ENCODE data around the gene GMDS. TPM values are rescaled to one million over a fixed set of nuclear protein-coding genes. Genes with fewer than 3 reads are reported as not detected.

GMDS gene
- total RNA-seq, 1 donor from 2014 or later: 32.9 TPM

DNA sequence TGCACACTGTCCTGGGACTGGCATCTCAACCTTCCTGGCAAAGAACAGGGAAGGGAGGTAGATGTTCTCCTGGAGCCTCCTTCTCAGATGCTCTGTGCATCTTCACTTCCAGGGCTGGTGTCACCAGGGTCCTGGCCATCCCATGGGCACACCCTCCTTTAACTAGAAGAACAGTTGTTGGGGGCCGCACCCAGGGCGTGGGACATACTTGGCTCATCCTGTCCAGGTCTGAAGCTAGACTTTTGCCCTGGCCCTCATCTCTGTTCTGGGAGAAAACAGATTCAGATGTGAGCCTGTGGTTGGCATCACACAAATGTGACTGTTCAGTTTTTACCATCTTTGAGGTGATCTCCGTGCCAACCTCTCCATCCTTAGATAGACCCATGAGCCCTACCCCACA is 594.0 kb downstream of the GMDS start:
- DNase-seq (ENCODE audit: low read depth): no peak

GRCh38 chr6:1645466-1646185 is 599.8 kb downstream of the GMDS start:
- DNase-seq (ENCODE audit: low read depth): no peak

GRCh38 chr6:1644516-1645060 is 600.8 kb downstream of the GMDS start:
- no peak for DNase-seq (ENCODE audit: low read depth)

GRCh38 chr6:1643830-1644445 is 601.5 kb downstream of the GMDS start:
- DNase-seq (ENCODE audit: low read depth): no peak

DNA sequence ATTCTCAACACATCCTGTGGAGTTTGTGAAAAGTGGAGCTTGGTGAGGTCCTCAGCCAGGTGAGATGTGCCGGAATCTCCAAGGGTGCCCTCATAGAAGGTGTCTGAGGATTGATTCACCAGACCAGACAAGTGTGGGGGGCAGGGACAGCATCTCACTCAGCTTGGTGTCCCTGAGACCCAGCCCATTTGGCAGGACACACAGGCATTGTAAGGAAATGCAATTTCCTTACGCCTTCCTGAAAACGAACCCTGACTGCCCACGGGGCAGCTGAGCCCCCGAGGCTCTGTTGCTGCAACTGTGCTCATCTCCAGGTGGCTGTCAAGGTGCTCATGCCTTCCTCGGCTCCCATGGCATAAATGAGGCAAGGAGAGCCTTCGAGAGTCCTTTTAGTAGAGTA is 602.3 kb downstream of the GMDS start:
- DNase-seq (ENCODE audit: low read depth): no peak

GRCh38 chr6:1641343-1641885 is 604.0 kb downstream of the GMDS start:
- DNase-seq (ENCODE audit: low read depth): no peak

DNA sequence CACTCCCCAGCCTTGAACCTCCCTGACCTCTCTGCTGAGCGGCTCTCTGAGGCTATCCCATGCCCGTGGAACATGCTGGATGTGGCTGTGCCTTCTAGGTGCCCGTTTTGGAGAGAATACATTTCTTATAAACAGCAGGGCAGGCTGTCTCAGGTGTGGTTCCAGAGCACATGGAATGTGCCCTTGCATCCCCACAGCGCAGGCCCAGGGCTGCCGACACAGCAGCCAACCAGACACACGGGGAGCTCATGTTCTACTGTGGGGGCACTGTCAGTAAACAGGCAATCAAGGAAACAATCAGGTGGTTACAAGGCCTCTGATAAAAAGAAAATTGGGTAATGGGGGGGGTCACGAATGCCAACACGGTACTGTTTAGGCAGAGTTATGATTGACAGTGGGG is 604.9 kb downstream of the GMDS start:
- DNase-seq (ENCODE audit: low read depth): no peak

GRCh38 chr6:1639430-1639829 is 606.0 kb downstream of the GMDS start:
- DNase-seq (ENCODE audit: low read depth): no peak

- peak; percentile 87 for DNase-seq (ENCODE audit: low read depth)
These were observed 608.2 kb downstream of the GMDS start for GRCh38 chr6:1636971-1637871.

DNA sequence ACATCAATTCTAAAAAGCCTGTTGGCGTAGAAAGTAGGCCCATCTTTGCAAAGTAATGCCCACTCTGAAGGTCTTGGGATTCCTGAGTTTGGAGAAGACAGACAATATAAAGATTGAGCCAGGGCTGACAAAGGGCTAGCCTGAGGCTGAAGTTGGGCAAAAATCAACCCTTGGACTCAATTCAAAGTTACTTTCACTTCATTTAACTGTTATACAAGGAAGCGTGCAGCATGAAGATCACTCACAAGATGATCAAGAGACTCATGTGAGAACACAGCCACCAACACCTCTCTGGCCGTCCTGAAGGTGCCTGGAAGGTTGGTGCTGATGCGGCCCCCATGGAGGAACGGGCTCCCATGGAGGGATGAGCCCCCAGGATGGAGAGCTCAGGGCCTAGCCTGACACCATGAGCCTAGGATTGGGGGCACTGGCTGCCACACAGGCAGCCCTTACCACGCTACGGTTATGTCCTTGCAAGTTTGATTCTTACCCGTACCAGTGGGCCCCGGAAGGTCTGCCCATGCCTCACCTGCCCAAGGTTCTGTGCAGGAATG is 609.1 kb downstream of the GMDS start:
- DNase-seq (ENCODE audit: low read depth): no peak

DNA sequence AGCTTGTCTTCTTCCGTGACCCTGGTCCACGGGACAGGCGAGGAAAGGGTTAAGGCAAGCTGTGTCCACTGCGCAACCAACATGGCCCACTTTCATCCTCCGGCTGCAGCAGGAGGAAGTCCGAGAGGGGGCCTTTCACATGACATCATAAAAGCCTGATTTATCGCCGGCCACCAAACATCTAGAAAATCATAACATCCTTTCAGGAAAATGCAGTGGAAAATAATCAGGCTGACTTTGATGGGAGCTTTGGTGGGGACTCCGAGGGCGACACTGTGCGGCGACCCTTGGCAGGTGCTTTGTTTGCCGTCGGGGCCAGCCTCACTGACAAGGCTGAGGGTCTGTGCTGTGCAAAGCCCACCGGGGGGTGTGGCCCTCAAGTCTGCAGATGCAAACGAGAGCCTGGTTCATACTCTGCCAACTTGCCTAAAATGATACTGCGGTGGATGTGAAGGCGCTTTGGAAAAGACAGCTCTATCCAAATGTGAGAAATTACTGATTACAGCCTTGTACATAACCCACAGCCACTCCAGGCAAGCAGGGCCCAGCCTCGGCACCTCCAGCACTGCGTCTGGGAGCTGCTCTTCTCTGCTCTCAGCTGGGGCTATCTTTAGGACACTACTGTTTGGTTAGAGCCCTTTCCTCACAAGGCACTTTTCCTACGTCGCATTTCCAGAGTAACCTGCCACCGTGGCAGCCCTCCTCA is 609.9 kb downstream of the GMDS start:
- no peak for DNase-seq (ENCODE audit: low read depth)

DNA sequence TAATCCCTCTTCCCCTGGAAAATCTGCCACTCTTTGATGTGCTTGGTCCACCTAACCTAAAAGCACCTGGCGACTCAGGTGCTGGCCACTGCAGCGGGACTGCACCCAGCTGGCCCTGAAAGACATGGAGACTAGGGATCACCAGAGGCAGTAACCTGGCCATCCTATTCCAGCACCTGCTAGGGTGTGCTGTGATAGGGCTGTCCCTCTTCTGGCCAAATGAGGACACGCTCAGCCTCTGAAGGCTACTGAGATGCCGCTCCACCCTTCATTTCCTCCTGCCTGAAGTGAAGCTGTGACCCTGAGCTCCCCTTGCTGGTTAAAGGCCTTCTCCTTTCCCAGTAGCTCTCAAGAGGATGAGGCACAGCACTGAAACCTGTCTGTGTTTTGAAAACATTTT is 611.3 kb downstream of the GMDS start:
- no peak for DNase-seq (ENCODE audit: low read depth)

DNA sequence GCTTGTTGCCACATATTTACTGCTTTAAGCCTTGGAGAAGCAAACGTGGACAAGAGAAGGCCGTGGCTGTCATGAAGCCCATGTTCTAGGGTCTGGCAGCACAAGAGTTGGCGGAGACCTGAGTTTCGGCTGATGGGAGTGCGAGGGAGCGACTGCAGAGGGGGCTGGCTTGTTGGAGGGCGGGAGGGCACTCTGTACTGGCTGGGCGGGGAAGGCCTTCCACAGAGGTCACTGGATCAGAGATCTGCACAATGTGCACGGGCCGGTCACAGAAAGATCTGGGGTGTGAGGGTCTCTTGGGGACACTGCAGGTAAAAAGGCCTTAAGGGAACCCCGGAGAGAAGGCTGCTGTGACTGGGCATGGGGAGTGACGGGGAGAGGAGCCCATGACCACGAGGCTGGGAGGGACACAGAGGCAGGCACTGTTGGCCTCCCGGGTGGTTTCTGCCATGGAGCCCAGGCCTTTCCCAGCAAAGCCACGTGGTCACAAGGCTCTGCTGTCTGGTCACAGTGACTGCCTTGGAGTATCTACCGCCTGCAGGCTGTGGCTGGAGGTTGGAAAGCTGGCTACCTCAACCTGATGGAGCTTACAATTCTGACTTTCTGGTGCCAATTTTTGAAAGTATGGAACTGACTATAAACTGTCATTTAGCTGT is 611.9 kb downstream of the GMDS start:
- no peak for DNase-seq (ENCODE audit: low read depth)

DNA sequence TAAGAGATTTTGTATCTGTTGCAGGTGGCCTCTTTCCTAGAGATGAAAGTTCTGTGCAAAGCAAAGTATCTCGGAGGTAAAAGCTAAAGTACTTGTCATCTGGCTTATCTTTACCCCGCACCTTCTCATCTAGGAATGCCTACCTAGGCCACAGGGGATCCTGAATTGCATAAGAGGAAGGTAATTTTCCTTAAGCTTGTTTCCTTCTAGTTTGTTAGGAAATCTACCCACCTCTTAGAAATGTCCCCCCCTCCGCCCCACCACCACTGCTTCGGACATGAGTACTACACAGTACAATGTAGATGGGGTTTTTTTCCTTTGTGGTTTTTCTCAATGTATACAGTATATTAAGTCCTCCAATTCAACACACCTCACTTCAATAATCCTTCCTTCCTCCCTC is 614.2 kb downstream of the GMDS start:
- DNase-seq (ENCODE audit: low read depth): no peak

DNA sequence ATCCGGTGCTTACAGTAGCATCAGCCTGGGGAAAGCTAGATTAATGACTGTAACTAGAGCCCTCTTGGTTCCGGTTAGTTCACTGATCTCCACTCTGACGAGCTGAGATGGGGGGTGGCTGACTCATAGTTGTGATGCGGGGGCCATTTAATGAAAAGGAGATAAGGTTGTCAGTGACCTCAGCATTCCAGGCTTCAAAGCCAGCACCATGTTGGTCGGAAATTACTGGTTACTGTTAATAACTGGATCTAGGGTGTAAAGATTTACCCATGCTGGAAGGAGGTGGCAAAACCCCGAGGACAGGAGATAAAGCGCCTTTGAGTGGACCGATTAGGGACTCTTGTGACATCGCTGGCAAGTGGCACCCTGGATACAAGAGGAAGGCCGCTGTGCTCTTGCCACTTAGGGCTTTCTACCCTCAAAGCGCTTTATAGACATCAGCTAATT is 614.6 kb downstream of the GMDS start:
- peak; percentile 42 for DNase-seq (ENCODE audit: low read depth)

DNA sequence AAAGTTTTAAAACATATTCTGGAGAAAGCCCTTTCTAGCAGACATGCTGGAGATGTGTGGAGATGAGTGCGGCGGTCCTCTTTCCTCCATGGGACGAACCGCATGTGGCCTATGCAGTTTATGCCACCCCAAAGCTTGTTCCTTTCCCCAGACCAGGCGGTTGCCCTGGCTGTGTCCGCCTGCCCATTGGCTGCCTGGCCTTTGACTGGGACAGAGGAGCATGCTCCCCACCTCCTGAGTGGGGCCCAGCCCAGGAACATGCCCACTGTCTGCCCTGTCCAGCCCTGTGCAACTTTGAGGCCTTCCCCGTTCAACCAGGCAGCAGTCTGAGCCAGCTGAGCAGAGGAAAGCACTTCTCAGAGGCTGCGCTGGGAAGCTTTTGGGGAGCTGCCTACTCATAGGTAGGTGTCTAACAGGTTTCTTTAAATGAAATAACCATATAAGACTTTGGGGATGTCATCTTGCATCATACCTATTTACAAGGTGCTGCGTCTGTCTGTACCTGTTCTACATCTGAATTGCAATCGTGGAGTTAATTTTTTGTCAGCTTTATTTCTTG is 615.1 kb downstream of the GMDS start:
- DNase-seq (ENCODE audit: low read depth): no peak

DNA sequence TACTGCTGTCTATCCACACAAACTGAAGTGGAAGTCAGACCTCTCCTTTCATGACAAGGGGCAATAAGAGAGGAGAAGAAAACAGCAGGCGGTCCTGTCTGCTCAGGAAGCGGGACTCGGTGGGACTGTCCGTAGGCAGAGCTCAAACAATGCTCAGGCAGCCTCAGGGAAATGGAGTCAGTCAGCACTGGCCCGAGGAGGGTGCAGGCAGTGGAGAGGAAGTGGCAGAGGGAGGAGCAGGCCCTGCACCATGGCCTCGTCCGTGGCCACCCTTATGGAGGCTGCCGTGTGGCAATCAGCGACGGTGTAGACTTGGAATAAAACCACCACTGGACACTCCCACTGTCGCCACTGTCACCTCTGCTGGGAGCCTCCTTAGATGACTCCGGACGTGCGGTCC is 616.1 kb downstream of the GMDS start:
- DNase-seq (ENCODE audit: low read depth): no peak

DNA sequence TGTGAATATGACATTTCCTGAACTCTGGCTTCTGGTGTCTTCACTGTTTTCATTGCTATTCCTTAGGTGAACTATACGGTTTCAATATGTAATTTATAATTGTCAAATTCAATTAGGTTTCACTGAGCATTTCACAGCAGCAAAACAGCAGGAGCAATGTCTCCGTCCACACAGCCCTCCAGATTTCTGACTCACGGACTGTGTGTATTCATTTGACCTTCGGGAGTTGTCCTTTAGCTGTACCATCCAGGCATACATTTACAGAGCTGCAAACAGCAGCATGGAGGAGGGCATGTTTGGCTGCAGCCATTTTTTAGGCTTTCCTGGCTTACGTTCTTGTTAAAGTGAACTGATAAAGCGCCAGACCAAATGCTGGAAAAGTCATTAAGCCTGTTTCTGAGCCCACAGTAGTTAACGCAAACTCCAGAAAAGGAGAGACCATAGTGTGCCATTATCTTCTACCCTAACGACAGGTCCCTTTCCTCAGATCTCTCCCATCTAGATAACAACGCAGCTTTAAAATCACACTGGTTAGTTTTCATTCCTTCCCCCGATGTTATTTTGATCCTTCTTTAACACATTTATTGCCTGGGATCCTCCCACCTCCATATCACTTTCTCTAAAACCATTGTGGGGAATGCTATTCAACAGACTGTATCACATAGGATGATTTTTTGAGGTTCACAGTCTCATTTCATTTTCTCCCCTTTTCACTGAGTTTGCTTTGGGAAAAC is 617.4 kb downstream of the GMDS start:
- no peak for DNase-seq (ENCODE audit: low read depth)

- no peak for DNase-seq (ENCODE audit: low read depth)
These were observed 618.9 kb downstream of the GMDS start for GRCh38 chr6:1626481-1626880.

Data from renal cortical epithelial cell (primary cell).